Measurements from ENCODE around the gene PTPRH. TPM values are rescaled to one million over a fixed set of nuclear protein-coding genes. Genes with fewer than 3 reads are reported as not detected.

PTPRH gene
- total and polyA plus RNA-seq, 9 of the 15 experiments (the other 6 are each of a cell fraction or from before 2014, with no cell fraction given) = 0.87 to 34.3 (median 22.7) TPM

DNA sequence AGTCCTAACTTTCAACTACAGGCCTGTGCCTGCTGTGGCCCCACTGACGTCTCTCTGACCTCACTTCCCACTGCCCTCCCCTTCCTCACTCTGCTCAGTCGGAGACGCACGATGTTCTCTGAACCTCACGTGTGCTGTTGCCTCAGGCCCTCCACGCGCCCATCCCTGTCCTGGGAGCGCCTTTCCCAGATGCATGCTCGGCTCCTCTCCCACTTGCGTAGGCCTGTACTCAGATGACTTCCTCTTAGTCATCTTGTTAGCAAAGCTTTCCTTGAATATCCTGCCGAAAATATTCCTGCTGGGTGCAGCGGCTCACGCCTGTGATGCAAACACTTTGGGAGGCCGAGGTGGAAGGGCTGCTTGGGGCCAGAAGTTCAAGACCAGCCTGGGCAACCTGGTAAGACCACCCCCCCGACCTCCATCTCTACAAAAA lies 19.9 kb downstream of the PTPRH start:
- no peak overlapping the region for H3K27ac ChIP-seq (ENCODE audit: extremely low read depth, low read depth, low read length)
- in situ Hi-C loops (cut with MboI) (no loop called here), intact Hi-C loops (cut with micrococcal nuclease) (no loop called here)
- H3K79me2 ChIP-seq (ENCODE audit: control insufficient read depth, insufficient read depth, low read length) = no peaks in the 10 kb centered on the region
- peaks cover 0 to 12% of the 10 kb centered on the region in 2 experiments; a peak in 1 of 5 replicates for H3K4me1 ChIP-seq (replicated peaks in 1 of 2; ENCODE audit: control insufficient read depth in 2 of 2, insufficient read depth in 2 of 2, low read length in 2 of 2)
- H3K4me3 ChIP-seq = no peak overlapping the region
- no peak overlapping the region for H3K4me2 ChIP-seq (ENCODE audit: insufficient read depth, low read length)
- H2AFZ ChIP-seq (ENCODE audit: low read depth, low read length) = no peak overlapping the region
- WGBS (ENCODE audit: insufficient coverage, low coverage, missing lambda C conversion rate) = 71% methylated on average over 13 of the region's 15 CpGs
- ChIA-PET POLR2A (interaction anchor here (0.8 kb wide), 2 partner anchors 9 to 126 kb away, joined by 3 to 4 read pairs; partner anchors contain the start of gene SYT5), CTCF (ENCODE audit: low intra/inter-chr PET ratio) (no interaction called here)
- H3K27me3 ChIP-seq (ENCODE audit: control insufficient read depth in 2 of 2, insufficient read depth in 2 of 2, low read length in 2 of 2) = no peaks in the 10 kb centered on the region
- H3K9me1 ChIP-seq (ENCODE audit: control insufficient read depth, insufficient read depth, low read length) = no peaks in the 10 kb centered on the region
- ATAC-seq (peak; percentile 15; the same call in 1 of the 3 replicates), FAIRE-seq (no peak), DNase-seq (ENCODE audit: extremely low read depth in 1 of 4, low spot score in 3 of 4) (no peak)
- peak; percentile 45 for TF ChIP-seq POLR2G (IDR thresholded peaks at IDR 0.05; ENCODE audit: low read depth, low read length)
- TF ChIP-seq ARID2 (IDR thresholded peaks at IDR 0.05) = no peak
- H3K9ac ChIP-seq (ENCODE audit: insufficient read depth in 1 of 2, low read depth in 2 of 2, low read length in 2 of 2) = peak overlapping the region in 1 of 2 experiments; percentile 83; a peak in 2 of 4 replicates
- no peaks in the 10 kb centered on the region for H4K20me1 ChIP-seq (replicated peaks; ENCODE audit: control insufficient read depth, insufficient read depth, low read length)
- no peaks in the 10 kb centered on the region for H3K9me3 ChIP-seq (replicated peaks; ENCODE audit: control insufficient read depth, insufficient read depth, low read depth, low read length)
- H3K36me3 ChIP-seq (ENCODE audit: control insufficient read depth, insufficient read depth, low read length) = peaks cover 14% of the 10 kb centered on the region
- no TSS peak for BruUV-seq (replicated peaks)

DNA sequence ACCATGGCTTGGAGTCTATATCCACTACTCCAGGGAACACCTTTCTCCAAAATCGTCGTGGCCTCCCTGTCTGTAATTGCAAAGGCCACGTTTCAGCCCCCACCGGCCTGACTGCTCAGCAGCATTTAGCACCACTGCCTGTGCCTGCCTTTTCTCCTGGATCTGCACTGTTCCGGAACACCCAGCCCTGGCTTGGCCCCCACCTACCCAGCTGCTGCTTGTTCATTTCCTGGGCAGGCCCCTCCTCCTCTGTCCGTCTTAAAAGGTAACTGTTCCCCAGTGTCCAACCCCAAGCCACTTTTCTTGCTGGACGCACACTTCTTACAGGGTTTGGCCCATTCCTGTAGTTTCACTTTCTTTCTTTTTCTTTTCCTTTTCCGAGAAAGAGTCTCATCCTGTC lies 20.7 kb downstream of the PTPRH start:
- WGBS (ENCODE audit: insufficient coverage, low coverage, missing lambda C conversion rate) = 48% methylated on average over 8 of the region's 8 CpGs
- peak overlapping the region; percentile 25; the same call in 1 of the 3 replicates for H3K27ac ChIP-seq (ENCODE audit: extremely low read depth, low read depth, low read length)
- POLR2A ChIA-PET = interaction anchor here (0.8 kb wide), 1 partner anchor 9 kb away, joined by 4 read pairs; the partner anchor contains the start of gene SYT5
- H4K20me1 ChIP-seq (replicated peaks; ENCODE audit: control insufficient read depth, insufficient read depth, low read length) = no peaks in the 10 kb centered on the region
- no peaks in the 10 kb centered on the region for H3K9me1 ChIP-seq (ENCODE audit: control insufficient read depth, insufficient read depth, low read length)
- no peaks in the 10 kb centered on the region for H3K27me3 ChIP-seq (ENCODE audit: control insufficient read depth in 2 of 2, insufficient read depth in 2 of 2, low read length in 2 of 2)
- FAIRE-seq (no peak), ATAC-seq (peak; percentile 73), DNase-seq (ENCODE audit: extremely low read depth in 1 of 4, low spot score in 3 of 4) (peak in 2 of 4 experiments; percentile 29 to 32)
- peaks cover 9% of the 10 kb centered on the region; the same call in 2 of the 3 replicates for H3K36me3 ChIP-seq (ENCODE audit: control insufficient read depth, insufficient read depth, low read length)
- H3K79me2 ChIP-seq (ENCODE audit: control insufficient read depth, insufficient read depth, low read length) = no peaks in the 10 kb centered on the region
- BruUV-seq (replicated peaks) = no TSS peak
- peak overlapping the region in 1 of 2 experiments; percentile 82; a peak in 2 of 4 replicates for H3K9ac ChIP-seq (ENCODE audit: insufficient read depth in 1 of 2, low read depth in 2 of 2, low read length in 2 of 2)
- H3K4me1 ChIP-seq (replicated peaks in 1 of 2; ENCODE audit: control insufficient read depth in 2 of 2, insufficient read depth in 2 of 2, low read length in 2 of 2) = peaks cover 0 to 12% of the 10 kb centered on the region in 2 experiments; a peak in 1 of 5 replicates
- no peak overlapping the region for H3K4me3 ChIP-seq
- intact Hi-C loops (cut with micrococcal nuclease) (no loop called here), in situ Hi-C loops (cut with MboI) (no loop called here)
- CTCF ChIA-PET (ENCODE audit: low intra/inter-chr PET ratio) = no interaction called here
- H3K9me3 ChIP-seq (replicated peaks; ENCODE audit: control insufficient read depth, insufficient read depth, low read depth, low read length) = no peaks in the 10 kb centered on the region
- 0 out of 2 replicates have a peak overlapping the region, but pooled peaks have one; percentile 3 for H2AFZ ChIP-seq (ENCODE audit: low read depth, low read length)
- H3K4me2 ChIP-seq (ENCODE audit: insufficient read depth, low read length) = no peak overlapping the region
- 0 out of 2 replicates have a peak, but pooled peaks have one; percentile 36 for TF ChIP-seq GABPA (tag; conservative IDR thresholded peaks at IDR 0.05; ENCODE audit: low read depth)
- TF ChIP-seq, protein P1, sequence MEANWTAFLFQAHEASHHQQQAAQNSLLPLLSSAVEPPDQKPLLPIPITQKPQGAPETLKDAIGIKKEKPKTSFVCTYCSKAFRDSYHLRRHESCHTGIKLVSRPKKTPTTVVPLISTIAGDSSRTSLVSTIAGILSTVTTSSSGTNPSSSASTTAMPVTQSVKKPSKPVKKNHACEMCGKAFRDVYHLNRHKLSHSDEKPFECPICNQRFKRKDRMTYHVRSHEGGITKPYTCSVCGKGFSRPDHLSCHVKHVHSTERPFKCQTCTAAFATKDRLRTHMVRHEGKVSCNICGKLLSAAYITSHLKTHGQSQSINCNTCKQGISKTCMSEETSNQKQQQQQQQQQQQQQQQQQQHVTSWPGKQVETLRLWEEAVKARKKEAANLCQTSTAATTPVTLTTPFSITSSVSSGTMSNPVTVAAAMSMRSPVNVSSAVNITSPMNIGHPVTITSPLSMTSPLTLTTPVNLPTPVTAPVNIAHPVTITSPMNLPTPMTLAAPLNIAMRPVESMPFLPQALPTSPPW (CRISPR knock-in tag; IDR thresholded peaks at IDR 0.05) = peak; percentile 22; the same call in 1 of the 2 replicates
- TF ChIP-seq, protein P2, sequence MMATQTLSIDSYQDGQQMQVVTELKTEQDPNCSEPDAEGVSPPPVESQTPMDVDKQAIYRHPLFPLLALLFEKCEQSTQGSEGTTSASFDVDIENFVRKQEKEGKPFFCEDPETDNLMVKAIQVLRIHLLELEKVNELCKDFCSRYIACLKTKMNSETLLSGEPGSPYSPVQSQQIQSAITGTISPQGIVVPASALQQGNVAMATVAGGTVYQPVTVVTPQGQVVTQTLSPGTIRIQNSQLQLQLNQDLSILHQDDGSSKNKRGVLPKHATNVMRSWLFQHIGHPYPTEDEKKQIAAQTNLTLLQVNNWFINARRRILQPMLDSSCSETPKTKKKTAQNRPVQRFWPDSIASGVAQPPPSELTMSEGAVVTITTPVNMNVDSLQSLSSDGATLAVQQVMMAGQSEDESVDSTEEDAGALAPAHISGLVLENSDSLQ (IDR thresholded peaks at IDR 0.05) = 0 out of 2 replicates have a peak, but pooled peaks have one; percentile 6
- TF ChIP-seq POLR2B (IDR thresholded peaks at IDR 0.05; ENCODE audit: low read depth, partially characterized antibody) = peak; percentile 11
- no peak for TF ChIP-seq MCM3 (IDR thresholded peaks at IDR 0.05)
- TF ChIP-seq POLR3A (IDR thresholded peaks at IDR 0.05; ENCODE audit: borderline replicate concordance, extremely low read depth, insufficient read depth, insufficient read length) = no peak

Measured in K562 (cell line).